GM12874 (cell line): ENCODE measurements around the gene MOCS1.
A peak's percentile ranks its signal among the peaks of the same experiment; 100 is the strongest.

ENCODE experiments used
- CTCF ChIP-seq: IDR thresholded peaks from 2 replicates; pipeline ENCODE4 v1.5.1; 2011; ENCODE audit warnings: low read depth, mild to moderate bottlenecking, control low read depth, low read length, moderate library complexity; ENCODE audit not compliant: insufficient read depth

MOCS1 gene

GRCh38 chr6:39882531-39882899, 51.7 kb downstream of the MOCS1 start:
- TF ChIP-seq CTCF, result no peak

- TF ChIP-seq CTCF, result no peak
Observed at GRCh38 chr6:39881851-39882530, 52.3 kb downstream of the MOCS1 start.

GRCh38 chr6:39880594-39880993, 53.7 kb downstream of the MOCS1 start:
- TF ChIP-seq CTCF, result no peak

DNA sequence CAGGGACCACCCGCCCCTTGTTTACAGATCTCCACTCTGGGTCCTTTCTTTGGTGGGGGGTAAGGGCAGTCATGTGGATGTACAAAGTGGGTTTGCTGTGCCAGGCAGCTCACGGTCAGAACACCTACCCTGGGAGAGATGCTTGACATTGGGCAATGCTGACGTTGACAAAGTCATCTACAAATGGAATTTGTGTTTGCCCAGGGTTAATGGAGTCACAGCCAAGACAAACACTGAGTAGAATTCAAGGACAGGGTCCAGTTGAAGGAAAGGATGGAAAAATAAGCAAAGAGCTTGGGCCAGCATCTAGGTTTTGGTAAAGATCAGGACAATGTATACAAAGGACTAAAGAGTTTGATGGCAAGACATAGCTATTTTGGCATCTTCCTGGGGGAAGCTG, 54.7 kb downstream of the MOCS1 start:
- TF ChIP-seq CTCF, result no peak

DNA sequence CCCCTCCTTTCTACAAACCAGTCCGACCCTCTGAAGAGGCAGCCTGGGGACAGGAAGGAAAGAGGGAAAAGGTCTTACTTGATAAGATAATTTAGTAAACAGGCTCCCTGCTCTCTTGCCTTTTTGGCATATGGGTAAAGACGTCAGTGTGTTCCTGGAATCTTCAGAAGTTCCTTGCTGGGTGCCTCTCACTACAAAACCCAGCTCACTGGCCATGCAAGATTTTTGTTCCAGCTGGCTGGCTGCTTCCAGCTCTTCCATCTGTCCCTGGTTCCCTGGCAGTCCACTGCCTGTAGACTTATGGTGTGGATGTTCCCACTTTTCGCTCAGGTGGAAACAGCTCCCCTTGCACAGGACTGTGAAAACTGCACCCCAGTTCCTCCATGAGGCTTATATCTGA, 57.4 kb downstream of the MOCS1 start:
- no peak for TF ChIP-seq CTCF

DNA sequence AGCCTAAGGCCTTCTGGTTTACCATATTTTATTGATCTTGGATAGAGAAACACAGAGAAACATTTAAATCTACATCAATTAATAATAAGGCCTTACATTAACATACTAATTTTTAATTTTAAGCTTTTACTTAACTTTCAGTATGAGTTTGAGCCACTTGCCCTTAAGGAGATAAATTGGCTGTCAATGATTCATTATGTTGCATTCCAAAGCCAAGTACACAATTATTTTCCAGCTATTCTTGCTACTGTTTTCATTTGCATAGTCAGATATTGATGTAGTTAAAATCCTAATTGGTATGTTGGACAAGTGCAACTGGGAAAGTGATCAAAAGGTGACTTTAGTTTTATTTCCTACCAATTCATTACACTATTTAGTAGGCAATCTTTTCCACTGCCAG, 58.2 kb downstream of the MOCS1 start:
- TF ChIP-seq CTCF, result no peak

DNA sequence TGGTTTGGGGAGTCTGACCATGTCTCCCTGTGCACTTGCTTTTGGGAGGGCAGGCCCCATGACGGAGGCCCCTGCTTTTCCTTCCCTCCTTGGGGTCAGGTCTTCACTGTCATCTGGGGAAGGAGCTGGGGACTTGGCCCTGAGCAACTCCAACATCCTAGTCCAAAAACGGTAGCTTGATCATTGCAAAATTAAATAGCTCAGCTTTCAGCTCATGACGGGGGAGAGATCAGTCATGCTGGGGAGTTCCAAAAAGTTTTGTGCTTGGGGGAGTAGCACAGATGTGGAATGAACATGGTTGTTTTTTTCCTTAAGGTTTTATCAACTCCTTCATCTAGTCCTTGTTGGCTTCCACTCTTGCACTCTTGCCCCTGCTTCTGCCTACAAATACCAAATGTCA, 60.8 kb downstream of the MOCS1 start:
- no peak for TF ChIP-seq CTCF

- TF ChIP-seq CTCF, result 0 out of 2 replicates have a peak, but pooled peaks have one; percentile 20
Observed at GRCh38 chr6:39870950-39871349, 63.3 kb downstream of the MOCS1 start.
